ENCODE data around the gene LRMDA. TPM values are rescaled to one million over a fixed set of nuclear protein-coding genes. Genes with fewer than 3 reads are reported as not detected.

The LRMDA gene
- total and polyA plus RNA-seq, 2 donors (not counting 1 experiment from before 2014, with no cell fraction given), result 0.12 TPM; not detected in 1

GRCh38 chr10:76466836-76467503 is 1035.5 kb downstream of the LRMDA start:
- no peak overlapping the region for H2AFZ ChIP-seq (ENCODE audit: insufficient read depth, low read depth, low read length, poor library complexity, severe bottlenecking)
- H3K9ac ChIP-seq (ENCODE audit: low read length), result no peak overlapping the region
- 90% methylated on average over 2 of the region's 6 CpGs for WGBS (ENCODE audit: insufficient coverage)
- ChIA-PET POLR2A (no interaction called here), CTCF (no interaction called here)
- H3K9me3 Mint-ChIP-seq (ENCODE audit: insufficient read depth), result no peaks in the 10 kb centered on the region
- no peak overlapping the region for H3K4me3 Mint-ChIP-seq
- no peak overlapping the region for H3K4me2 ChIP-seq (replicated peaks; ENCODE audit: low read depth, low read length, poor library complexity, severe bottlenecking)
- H3K9me3 ChIP-seq (ENCODE audit: control extremely low read depth in 1 of 3, control insufficient read depth in 2 of 3, insufficient read depth in 1 of 3, low read length in 2 of 3), result no peaks in the 10 kb centered on the region
- ATAC-seq (ENCODE audit: low read depth) (no peak), DNase-seq (no peak)
- no peaks in the 10 kb centered on the region for H3K4me1 Mint-ChIP-seq
- no peak overlapping the region for H3K4me3 ChIP-seq (ENCODE audit: control extremely low read depth in 1 of 5, extremely low read depth in 1 of 5, insufficient read depth in 1 of 5, low read depth in 2 of 5, low read length in 4 of 5)
- no peak overlapping the region for H3K27ac ChIP-seq (ENCODE audit: low read length in 2 of 2)
- TF ChIP-seq EZH2 (IDR thresholded peaks at IDR 0.05; ENCODE audit: borderline replicate concordance, insufficient read depth, low read depth, low read length, poor library complexity, severe bottlenecking), result no peak
- TF ChIP-seq CTCF (IDR thresholded peaks at IDR 0.05), result no peak
- no peaks in the 10 kb centered on the region for H3K27me3 ChIP-seq (replicated peaks in 1 of 4; ENCODE audit: control extremely low read depth in 1 of 4, control insufficient read depth in 3 of 4, insufficient read depth in 4 of 4, low read length in 3 of 4)
- no peaks in the 10 kb centered on the region for H4K20me1 ChIP-seq (ENCODE audit: control insufficient read depth, insufficient read depth, low read length, poor library complexity, severe bottlenecking)
- intact Hi-C loops (cut with micrococcal nuclease), result no loop called here
- H3K27me3 Mint-ChIP-seq, result no peaks in the 10 kb centered on the region
- H3K4me1 ChIP-seq (ENCODE audit: control insufficient read depth in 2 of 2, insufficient read depth in 2 of 2, low read length in 2 of 2), result no peaks in the 10 kb centered on the region
- no peak overlapping the region for H3K27ac Mint-ChIP-seq
- no peaks in the 10 kb centered on the region for H3K36me3 ChIP-seq (replicated peaks in 1 of 2; ENCODE audit: control extremely low read depth in 1 of 2, control insufficient read depth in 1 of 2, extremely low read depth in 1 of 2, insufficient read depth in 2 of 2, low read length in 1 of 2)
- no peaks in the 10 kb centered on the region for H3K79me2 ChIP-seq (ENCODE audit: control insufficient read depth, insufficient read depth, low read length)

GRCh38 chr10:76469675-76470074 is 1038.3 kb downstream of the LRMDA start:
- Mint-ChIP-seq H3K9me3 (ENCODE audit: insufficient read depth) (no peaks in the 10 kb centered on the region), H3K27me3 (no peaks in the 10 kb centered on the region), H3K4me3 (no peak overlapping the region), H3K27ac (no peak overlapping the region), H3K4me1 (no peaks in the 10 kb centered on the region)
- H4K20me1 ChIP-seq (ENCODE audit: control insufficient read depth, insufficient read depth, low read length, poor library complexity, severe bottlenecking), result no peaks in the 10 kb centered on the region
- ChIA-PET CTCF (no interaction called here), POLR2A (no interaction called here)
- no peaks in the 10 kb centered on the region for H3K79me2 ChIP-seq (ENCODE audit: control insufficient read depth, insufficient read depth, low read length)
- ATAC-seq (ENCODE audit: low read depth) (no peak), DNase-seq (no peak)
- no peak overlapping the region for H3K4me2 ChIP-seq (replicated peaks; ENCODE audit: low read depth, low read length, poor library complexity, severe bottlenecking)
- intact Hi-C loops (cut with micrococcal nuclease), result no loop called here
- H3K4me3 ChIP-seq (ENCODE audit: control extremely low read depth in 1 of 5, extremely low read depth in 1 of 5, insufficient read depth in 1 of 5, low read depth in 2 of 5, low read length in 4 of 5), result no peak overlapping the region
- no peak overlapping the region for H3K27ac ChIP-seq (ENCODE audit: low read length in 2 of 2)
- H3K9me3 ChIP-seq (ENCODE audit: control extremely low read depth in 1 of 3, control insufficient read depth in 2 of 3, insufficient read depth in 1 of 3, low read length in 2 of 3), result no peaks in the 10 kb centered on the region
- no peaks in the 10 kb centered on the region for H3K4me1 ChIP-seq (ENCODE audit: control insufficient read depth in 2 of 2, insufficient read depth in 2 of 2, low read length in 2 of 2)
- H3K36me3 ChIP-seq (replicated peaks in 1 of 2; ENCODE audit: control extremely low read depth in 1 of 2, control insufficient read depth in 1 of 2, extremely low read depth in 1 of 2, insufficient read depth in 2 of 2, low read length in 1 of 2), result no peaks in the 10 kb centered on the region
- no peak overlapping the region for H2AFZ ChIP-seq (ENCODE audit: insufficient read depth, low read depth, low read length, poor library complexity, severe bottlenecking)
- H3K9ac ChIP-seq (ENCODE audit: low read length), result no peak overlapping the region
- H3K27me3 ChIP-seq (replicated peaks in 1 of 4; ENCODE audit: control extremely low read depth in 1 of 4, control insufficient read depth in 3 of 4, insufficient read depth in 4 of 4, low read length in 3 of 4), result no peaks in the 10 kb centered on the region
- no peak for TF ChIP-seq CTCF (IDR thresholded peaks at IDR 0.05)
- TF ChIP-seq EZH2 (IDR thresholded peaks at IDR 0.05; ENCODE audit: borderline replicate concordance, insufficient read depth, low read depth, low read length, poor library complexity, severe bottlenecking), result no peak
